ENCODE measurements around the gene IL23R. TPM values are rescaled to one million over a fixed set of nuclear protein-coding genes. Genes with fewer than 3 reads are reported as not detected.
"Not testable (repeated sequence)": the region's sequence is repeated elsewhere in the genome, so short reads cannot be mapped to it uniquely, and the experiment has no call there.

Gene IL23R
- polyA plus RNA-seq, 6 donors from 2014 or later, result not detected

GRCh38 chr1:67140460-67140859, 25.8 kb upstream of the IL23R start:
- Mint-ChIP-seq H3K27me3 (peaks cover 0 to 4% (median 0%) of the 10 kb centered on the region in 3 donors), H3K4me1 (peaks cover 0 to 5% (median 0%) of the 10 kb centered on the region in 3 donors), H3K27ac (no peak overlapping the region), H3K36me3 (no peaks in the 10 kb centered on the region), H3K4me3 (no peak overlapping the region), H3K9me3 (no peaks in the 10 kb centered on the region)
- DNase-seq (no peak), ATAC-seq (ENCODE audit: low read depth in 2 of 2) (no peak)

GRCh38 chr1:67141832-67142231, 24.4 kb upstream of the IL23R start:
- H3K36me3 Mint-ChIP-seq; H3K4me3 Mint-ChIP-seq; DNase-seq; H3K27me3 Mint-ChIP-seq; H3K4me1 Mint-ChIP-seq; ATAC-seq (ENCODE audit: low read depth in 2 of 2); H3K9me3 Mint-ChIP-seq; H3K27ac Mint-ChIP-seq: not testable (repeated sequence)

- no peak for ATAC-seq (ENCODE audit: low read depth in 2 of 2)
- H3K36me3 Mint-ChIP-seq, result no peaks in the 10 kb centered on the region
- no peak overlapping the region for H3K4me3 Mint-ChIP-seq
- no peaks in the 10 kb centered on the region for H3K9me3 Mint-ChIP-seq
- DNase-seq, result no peak
- peaks cover 0 to 2% (median 0%) of the 10 kb centered on the region in 3 donors for H3K27me3 Mint-ChIP-seq
- H3K27ac Mint-ChIP-seq, result no peak overlapping the region
- H3K4me1 Mint-ChIP-seq, result peaks cover 0 to 5% (median 0%) of the 10 kb centered on the region in 3 donors
Observed at GRCh38 chr1:67142931-67143330, 23.3 kb upstream of the IL23R start.

GRCh38 chr1:67143966-67144365, 22.3 kb upstream of the IL23R start:
- peaks cover 1 to 7% (median 2%) of the 10 kb centered on the region in 3 donors for H3K4me1 Mint-ChIP-seq
- H3K27ac Mint-ChIP-seq, result no peak overlapping the region
- no peak overlapping the region for H3K4me3 Mint-ChIP-seq

GRCh38 chr1:67144696-67145095, 21.6 kb upstream of the IL23R start:
- H3K27me3 Mint-ChIP-seq, result no peaks in the 10 kb centered on the region
- DNase-seq, result no peak
- peak overlapping the region in 1 of 6 donors; percentile 27 for H3K27ac Mint-ChIP-seq

More at GRCh38 chr1:67143966-67144365, 22.3 kb upstream of the IL23R start:
- no peaks in the 10 kb centered on the region for H3K36me3 Mint-ChIP-seq
- no peak for DNase-seq
- H3K9me3 Mint-ChIP-seq, result no peaks in the 10 kb centered on the region
- H3K27me3 Mint-ChIP-seq, result no peaks in the 10 kb centered on the region
- ATAC-seq (ENCODE audit: low read depth in 2 of 2), result no peak

GRCh38 chr1:67146101-67146500, 20.2 kb upstream of the IL23R start:
- H3K9me3 Mint-ChIP-seq, result no peaks in the 10 kb centered on the region
- no peak overlapping the region for H3K27ac Mint-ChIP-seq
- peaks cover 0 to 6% (median 0%) of the 10 kb centered on the region in 3 donors for H3K27me3 Mint-ChIP-seq
- no peak overlapping the region for H3K4me3 Mint-ChIP-seq
- no peak for DNase-seq
- peaks cover 6 to 13% (median 6%) of the 10 kb centered on the region in 3 donors for H3K4me1 Mint-ChIP-seq
- no peaks in the 10 kb centered on the region for H3K36me3 Mint-ChIP-seq
- ATAC-seq (ENCODE audit: low read depth in 2 of 2), result no peak

More at GRCh38 chr1:67144696-67145095, 21.6 kb upstream of the IL23R start:
- Mint-ChIP-seq H3K4me3 (no peak overlapping the region), H3K36me3 (no peaks in the 10 kb centered on the region), H3K9me3 (no peaks in the 10 kb centered on the region), H3K4me1 (peaks cover 6 to 13% (median 6%) of the 10 kb centered on the region in 3 donors)
- no peak for ATAC-seq (ENCODE audit: low read depth in 2 of 2)

- peaks cover 6 to 13% (median 6%) of the 10 kb centered on the region in 3 donors for H3K4me1 Mint-ChIP-seq
- ATAC-seq (ENCODE audit: low read depth in 2 of 2) (no peak), DNase-seq (no peak)
- H3K36me3 Mint-ChIP-seq, result no peaks in the 10 kb centered on the region
- H3K9me3 Mint-ChIP-seq, result no peaks in the 10 kb centered on the region
- peak overlapping the region in 1 of 6 donors; percentile 70 for H3K27ac Mint-ChIP-seq
- no peak overlapping the region for H3K4me3 Mint-ChIP-seq
- H3K27me3 Mint-ChIP-seq, result peaks cover 0 to 6% (median 0%) of the 10 kb centered on the region in 3 donors
Observed at GRCh38 chr1:67146539-67146938, 19.7 kb upstream of the IL23R start.

- Mint-ChIP-seq H3K4me3 (peak overlapping the region in 1 of 8 donors; percentile 31), H3K4me1 (peaks cover 6 to 13% (median 6%) of the 10 kb centered on the region in 3 donors), H3K27ac (peak overlapping the region in 1 of 6 donors; percentile 65)
- not testable (repeated sequence) for H3K9me3 Mint-ChIP-seq; H3K36me3 Mint-ChIP-seq; H3K27me3 Mint-ChIP-seq; ATAC-seq (ENCODE audit: low read depth in 2 of 2); DNase-seq
Observed at GRCh38 chr1:67147973-67148372, 18.3 kb upstream of the IL23R start.

- Mint-ChIP-seq H3K4me3 (peak overlapping the region in 1 of 8 donors; percentile 57), H3K36me3 (no peaks in the 10 kb centered on the region), H3K9me3 (no peaks in the 10 kb centered on the region), H3K4me1 (peaks cover 6 to 13% (median 6%) of the 10 kb centered on the region in 3 donors), H3K27ac (no peak overlapping the region), H3K27me3 (peaks cover 0 to 12% (median 9%) of the 10 kb centered on the region in 3 donors)
- ATAC-seq (ENCODE audit: low read depth in 2 of 2), result peak; percentile 30 to 33
- no peak for DNase-seq
Observed at GRCh38 chr1:67148516-67149178, 17.6 kb upstream of the IL23R start.

GRCh38 chr1:67149179-67149770, 17.0 kb upstream of the IL23R start:
- H3K27ac Mint-ChIP-seq, result peak overlapping the region in 3 of 6 donors; percentile 43 to 70 (median 54)
- no peak overlapping the region for H3K4me3 Mint-ChIP-seq
- DNase-seq, result peak; percentile 62
- H3K9me3 Mint-ChIP-seq, result no peaks in the 10 kb centered on the region
- peaks cover 0 to 14% (median 12%) of the 10 kb centered on the region in 3 donors for H3K27me3 Mint-ChIP-seq
- ATAC-seq (ENCODE audit: low read depth in 2 of 2), result peak; percentile 93 to 97
- H3K36me3 Mint-ChIP-seq, result no peaks in the 10 kb centered on the region
- peaks cover 6 to 13% (median 6%) of the 10 kb centered on the region in 3 donors for H3K4me1 Mint-ChIP-seq

GRCh38 chr1:67150931-67151330, 15.3 kb upstream of the IL23R start:
- DNase-seq (no peak), ATAC-seq (ENCODE audit: low read depth in 2 of 2) (no peak)
- Mint-ChIP-seq H3K27ac (no peak overlapping the region), H3K4me3 (no peak overlapping the region), H3K36me3 (no peaks in the 10 kb centered on the region), H3K4me1 (peaks cover 6 to 8% (median 6%) of the 10 kb centered on the region in 3 donors), H3K9me3 (no peaks in the 10 kb centered on the region), H3K27me3 (peaks cover 8 to 30% (median 21%) of the 10 kb centered on the region in 3 donors)

GRCh38 chr1:67158401-67158800, 7.9 kb upstream of the IL23R start:
- DNase-seq (no peak), ATAC-seq (ENCODE audit: low read depth in 2 of 2) (no peak)
- Mint-ChIP-seq H3K4me3 (no peak overlapping the region), H3K4me1 (no peaks in the 10 kb centered on the region), H3K36me3 (peaks cover 0 to 8% of the 10 kb centered on the region in 2 donors), H3K27me3 (peaks cover 17 to 36% (median 18%) of the 10 kb centered on the region in 3 donors), H3K9me3 (no peaks in the 10 kb centered on the region), H3K27ac (no peak overlapping the region)

GRCh38 chr1:67159233-67159632, 7.0 kb upstream of the IL23R start:
- Mint-ChIP-seq H3K27ac (no peak overlapping the region), H3K4me1 (no peaks in the 10 kb centered on the region), H3K4me3 (no peak overlapping the region), H3K27me3 (peaks cover 17 to 28% (median 17%) of the 10 kb centered on the region in 3 donors), H3K9me3 (no peaks in the 10 kb centered on the region), H3K36me3 (peaks cover 0 to 8% of the 10 kb centered on the region in 2 donors)
- no peak for DNase-seq
- ATAC-seq (ENCODE audit: low read depth in 2 of 2), result no peak

- Mint-ChIP-seq H3K4me3 (no peak overlapping the region), H3K27me3 (peaks cover 0 to 7% (median 0%) of the 10 kb centered on the region in 3 donors), H3K4me1 (no peaks in the 10 kb centered on the region), H3K27ac (no peak overlapping the region), H3K36me3 (peaks cover 0 to 5% of the 10 kb centered on the region in 2 donors), H3K9me3 (peaks cover 0 to 10% (median 0%) of the 10 kb centered on the region in 7 donors)
- ATAC-seq (ENCODE audit: low read depth in 2 of 2) (no peak), DNase-seq (no peak)
Observed at GRCh38 chr1:67162954-67163353, 3.3 kb upstream of the IL23R start.
